Measurements from ENCODE around the gene MANBA.

MANBA gene

GRCh38 chr4:102589743-102590142 is 171.0 kb downstream of the MANBA start:
- no peak for DNase-seq

DNA sequence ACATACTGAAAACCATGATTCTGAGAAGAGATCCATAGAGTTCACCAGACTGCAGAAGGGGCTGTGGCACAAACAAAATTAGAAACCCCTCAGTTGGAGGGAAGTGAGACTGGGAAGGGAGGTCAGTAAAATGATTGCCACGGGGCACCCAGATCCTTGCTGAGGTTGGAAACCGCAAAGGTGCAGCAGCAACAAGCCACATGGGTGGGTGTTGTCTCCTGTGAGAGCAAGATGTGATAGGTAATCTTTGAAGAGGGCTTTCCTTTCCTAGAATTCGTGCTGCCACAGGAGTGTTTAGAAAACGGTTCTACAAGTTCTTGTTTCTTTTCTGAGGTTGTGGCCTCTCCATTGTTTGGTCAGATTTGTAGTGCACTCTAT is 174.1 kb downstream of the MANBA start:
- no peak for DNase-seq

DNA sequence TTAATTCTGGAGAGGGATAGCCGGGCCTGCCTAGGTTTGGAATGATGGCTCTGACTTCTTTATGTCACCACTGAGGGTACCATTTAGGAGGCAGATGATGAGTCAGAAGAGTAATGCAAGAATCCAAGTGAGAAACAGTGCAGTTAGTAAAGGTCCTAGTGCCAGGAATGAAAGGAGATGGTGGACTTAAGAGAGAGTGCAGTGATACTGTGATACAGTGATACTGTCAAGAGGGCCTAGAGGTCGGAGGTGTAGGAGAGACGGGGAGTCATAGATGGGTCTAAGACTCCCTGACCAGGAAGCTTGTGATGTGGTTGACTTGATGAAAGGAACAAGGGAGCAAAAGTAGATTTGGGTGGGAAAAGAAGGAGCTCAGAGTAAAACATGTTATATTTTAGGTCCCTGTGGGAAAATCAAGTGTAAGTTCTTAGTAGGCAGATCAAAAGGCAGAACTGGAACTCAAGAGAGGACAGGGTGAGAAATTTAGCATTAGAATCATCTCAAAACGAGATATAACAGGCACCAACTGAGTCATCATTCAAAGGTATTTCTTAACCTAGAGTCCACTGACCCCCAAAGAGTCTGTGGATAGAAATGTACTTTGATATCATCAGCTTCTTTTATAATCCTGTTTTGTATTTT is 174.6 kb downstream of the MANBA start:
- no peak for DNase-seq

DNA sequence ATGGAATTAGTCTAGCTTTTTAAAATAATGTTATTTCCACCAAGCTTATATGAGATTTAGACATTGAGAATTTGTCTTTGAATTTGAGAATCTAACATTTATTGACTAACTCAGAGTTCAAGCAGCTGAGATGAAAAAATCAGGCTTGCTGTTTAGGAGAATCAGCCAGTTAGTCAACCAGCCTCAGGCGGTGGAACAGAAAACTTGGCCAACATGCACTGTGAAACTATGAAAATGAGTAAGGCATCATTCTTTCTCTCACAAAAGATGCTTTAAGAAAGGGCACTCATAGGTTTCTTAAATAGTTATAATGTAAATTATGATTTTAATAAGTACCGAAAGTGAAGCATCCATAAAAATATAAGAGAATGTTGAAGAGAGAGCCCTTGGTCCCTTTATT is 175.4 kb downstream of the MANBA start:
- no peak for DNase-seq

GRCh38 chr4:102584091-102584490 is 176.7 kb downstream of the MANBA start:
- DNase-seq = no peak

All from right kidney (tissue), 1 donor.